Uterus (tissue), 4 donors: Measurements from ENCODE around the gene TSNAXIP1. TPM values are rescaled to one million over a fixed set of nuclear protein-coding genes. Genes with fewer than 3 reads are reported as not detected.

Experiments
- DNase-seq, 2 donors: peaks; one replicate each; pipeline ENCODE4 v3.0.0-alpha.2; 2019 to 2020
- H3K27ac ChIP-seq, 2 donors: fragments of 200-600 bp; sonication (generic); 1 replicate in 1 of 2; 2 replicates in 1 of 2; pipeline ENCODE4 v1.5.1; 2016 to 2018
- H3K27me3 ChIP-seq, 2 donors: fragments of 200-600 bp; sonication (generic); one replicate each; pipeline ENCODE4 v1.5.1; 2018 to 2019; ENCODE audit warnings: control low read depth in 1 of 2
- H3K36me3 ChIP-seq, 2 donors: fragments of 200-600 bp; sonication (generic); one replicate each; pipeline ENCODE4 v1.5.1; 2019; ENCODE audit warnings: control low read depth in 1 of 2
- H3K4me1 ChIP-seq, 2 donors: fragments of 200-600 bp; sonication (generic); one replicate each; pipeline ENCODE4 v1.5.1; 2018 to 2019; ENCODE audit warnings: control low read depth in 1 of 2
- H3K4me3 ChIP-seq, 2 donors: fragments of 200-600 bp; sonication (generic); 1 replicate in 1 of 2; 2 replicates in 1 of 2; pipeline ENCODE4 v1.5.1; 2018 to 2019; ENCODE audit warnings: mild to moderate bottlenecking in 1 of 2
- H3K9me3 ChIP-seq, 2 donors: fragments of 200-600 bp; sonication (generic); one replicate each; pipeline ENCODE4 v1.5.1; 2019; ENCODE audit warnings: control low read depth in 1 of 2
- CTCF ChIP-seq, 4 experiments: fragments of 200-600 bp in 2 of 4; fragments of 450-650 bp in 2 of 4; sonication (generic) in 2 of 4; IDR thresholded peaks; one replicate each; pipeline ENCODE4 v1.5.1; 2016 to 2019; ENCODE audit warnings: antibody characterized with exemption in 4 of 4, mild to moderate bottlenecking in 2 of 4, moderate library complexity in 1 of 4
- POLR2A ChIP-seq, 2 donors: fragments of 450-650 bp; IDR thresholded peaks; one replicate each; pipeline ENCODE4 v1.6.1; 2016; ENCODE audit warnings: antibody characterized with exemption in 2 of 2, mild to moderate bottlenecking in 1 of 2, moderate library complexity in 1 of 2
- intact Hi-C: fragments of 100-400 bp; cut with DNase I; formaldehyde crosslinking; loops from one replicate; pipeline ENCODE4 v1.15.1; 2023; ENCODE audit warnings: low total_unique reads
- total RNA-seq, 4 donors: library from RNA; depleted of rRNA in 3 of 4; stranded (reverse); fragments of >200 nt in 3 of 4; gene quantifications; one replicate each; pipeline versions ENCODE4 v1.1.0 to v1.2.4, GENCODE V29; 2014 to 2023
- donor health status: DM: yes; HTN: yes; CAD: no.

Gene TSNAXIP1
- total RNA-seq, 4 donors from 2014 or later = 2.7 to 4.9 (median 3.6) TPM

DNA sequence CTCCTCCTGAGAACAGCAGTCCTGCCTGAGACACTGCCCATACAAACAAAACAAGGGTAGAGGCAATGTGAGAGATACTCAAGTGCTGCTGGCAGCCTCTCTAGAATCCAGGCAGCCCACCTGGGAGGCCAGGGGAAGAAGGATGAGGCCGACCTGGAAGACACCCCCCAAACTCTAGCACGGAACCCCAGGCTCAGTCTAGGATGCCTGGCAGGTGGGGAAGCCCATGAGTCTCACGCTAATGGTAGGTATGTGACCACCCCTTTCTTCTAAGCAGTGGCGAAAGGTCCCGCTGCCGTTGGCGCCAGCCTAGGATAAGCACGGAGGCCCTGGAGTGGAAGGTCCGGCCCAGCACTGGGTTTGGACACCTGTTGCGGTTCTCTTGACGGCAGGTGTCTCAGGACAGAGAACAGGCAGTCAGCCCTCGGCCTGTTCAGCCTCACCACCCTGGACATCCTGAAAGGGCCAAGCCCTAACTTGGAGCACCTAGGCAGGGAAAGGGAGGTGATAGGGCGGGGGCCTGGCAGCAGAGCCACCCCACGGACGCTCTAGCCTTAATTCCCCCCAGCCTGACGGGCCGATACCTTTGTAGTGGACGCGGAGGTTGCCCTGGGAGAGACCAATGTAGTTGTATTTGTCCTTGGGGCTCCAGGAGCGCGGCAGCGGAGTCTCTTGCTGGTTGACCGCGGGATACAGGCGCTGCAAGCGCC, 816 bp upstream of the TSNAXIP1 start:
- Histone ChIP-seq H3K4me3 (peak overlapping the region; percentile 83 to 89), H3K27me3 (no peaks in the 10 kb centered on the region), H3K27ac (peak overlapping the region; percentile 79 to 87), H3K36me3 (no peaks in the 10 kb centered on the region), H3K4me1 (no peaks in the 10 kb centered on the region), H3K9me3 (no peaks in the 10 kb centered on the region)
- peak in 1 of 2 donors; percentile 25 for DNase-seq
- TF ChIP-seq POLR2A (IDR thresholded peaks at IDR 0.05) = no peak
- intact Hi-C loops = no loop called here

DNA sequence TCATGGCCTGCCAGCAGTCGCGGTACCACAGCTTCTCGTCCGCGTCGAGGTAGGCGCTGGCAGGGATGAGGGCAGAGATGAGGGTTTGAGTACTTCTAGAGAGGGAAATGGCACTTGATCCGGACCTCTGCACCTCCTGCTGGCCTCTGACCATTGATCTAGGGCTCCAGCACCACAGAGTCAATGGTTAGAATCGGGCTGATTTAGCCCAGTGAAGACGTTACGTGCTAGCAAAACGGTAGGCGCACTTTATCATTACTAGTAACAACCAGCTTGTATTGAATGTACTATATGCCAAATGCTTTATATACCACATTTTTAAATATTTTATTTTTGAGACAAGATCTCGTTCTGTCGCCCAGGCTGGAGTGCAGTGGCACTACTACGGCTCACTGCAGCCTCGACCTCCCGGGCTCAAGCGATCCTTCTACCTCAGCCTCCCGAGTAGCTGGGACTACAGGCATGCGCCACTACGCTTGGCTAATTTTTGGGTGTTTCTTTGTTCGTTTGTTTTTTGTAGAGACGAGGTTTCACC, 526 bp downstream of the TSNAXIP1 start:
- DNase-seq = no peak
- Histone ChIP-seq H3K27ac (peak overlapping the region; percentile 77 to 85), H3K27me3 (no peaks in the 10 kb centered on the region), H3K4me3 (peak overlapping the region; percentile 83 to 89), H3K36me3 (no peaks in the 10 kb centered on the region), H3K9me3 (no peaks in the 10 kb centered on the region), H3K4me1 (no peaks in the 10 kb centered on the region)
- TF ChIP-seq POLR2A (IDR thresholded peaks at IDR 0.05) (no peak), CTCF (IDR thresholded peaks at IDR 0.05) (peak in 2 of 4 experiments; percentile 5 to 13)
- intact Hi-C loops = no loop called here

GRCh38 chr16:67811899-67812298, 5.2 kb downstream of the TSNAXIP1 start:
- intact Hi-C loops = loop anchor here (10.0 kb wide), 1 partner anchor 113 kb away; no protein-coding TSS in a partner anchor
- no peak overlapping the region for H3K27ac ChIP-seq
- no peak for DNase-seq
- H3K4me1 ChIP-seq = no peaks in the 10 kb centered on the region
- TF ChIP-seq CTCF (IDR thresholded peaks at IDR 0.05) (no peak), POLR2A (IDR thresholded peaks at IDR 0.05) (no peak)
- H3K36me3 ChIP-seq = no peaks in the 10 kb centered on the region
- H3K4me3 ChIP-seq = no peak overlapping the region
- H3K9me3 ChIP-seq = no peaks in the 10 kb centered on the region
- H3K27me3 ChIP-seq = no peaks in the 10 kb centered on the region

DNA sequence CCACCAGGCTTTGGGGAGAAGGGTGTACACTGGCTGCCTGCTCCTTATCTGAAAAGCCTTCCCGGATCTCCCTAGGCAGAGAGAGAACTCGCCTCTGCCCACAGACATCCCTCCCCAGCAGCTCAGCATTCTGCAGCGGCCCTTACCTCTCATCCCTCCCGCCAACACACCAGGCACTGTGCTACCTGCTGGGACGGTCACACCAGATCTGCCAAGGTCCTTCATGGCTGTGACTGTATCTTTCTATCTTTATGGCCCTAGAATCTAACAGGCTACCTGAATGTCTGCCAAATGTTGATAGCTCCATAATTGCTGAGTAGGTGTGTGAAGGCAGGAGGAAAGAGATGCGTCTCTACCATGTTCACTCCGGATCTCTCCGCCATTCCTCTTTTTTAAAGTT, 7.9 kb downstream of the TSNAXIP1 start:
- intact Hi-C loops = loop anchor here (10.0 kb wide), 1 partner anchor 110 kb away; no protein-coding TSS in a partner anchor
- H3K27me3 ChIP-seq = no peaks in the 10 kb centered on the region
- H3K9me3 ChIP-seq = no peaks in the 10 kb centered on the region
- no peak overlapping the region for H3K27ac ChIP-seq
- no peak overlapping the region for H3K4me3 ChIP-seq
- no peaks in the 10 kb centered on the region for H3K4me1 ChIP-seq
- TF ChIP-seq CTCF (IDR thresholded peaks at IDR 0.05) = no peak
- no peaks in the 10 kb centered on the region for H3K36me3 ChIP-seq
- DNase-seq = no peak

DNA sequence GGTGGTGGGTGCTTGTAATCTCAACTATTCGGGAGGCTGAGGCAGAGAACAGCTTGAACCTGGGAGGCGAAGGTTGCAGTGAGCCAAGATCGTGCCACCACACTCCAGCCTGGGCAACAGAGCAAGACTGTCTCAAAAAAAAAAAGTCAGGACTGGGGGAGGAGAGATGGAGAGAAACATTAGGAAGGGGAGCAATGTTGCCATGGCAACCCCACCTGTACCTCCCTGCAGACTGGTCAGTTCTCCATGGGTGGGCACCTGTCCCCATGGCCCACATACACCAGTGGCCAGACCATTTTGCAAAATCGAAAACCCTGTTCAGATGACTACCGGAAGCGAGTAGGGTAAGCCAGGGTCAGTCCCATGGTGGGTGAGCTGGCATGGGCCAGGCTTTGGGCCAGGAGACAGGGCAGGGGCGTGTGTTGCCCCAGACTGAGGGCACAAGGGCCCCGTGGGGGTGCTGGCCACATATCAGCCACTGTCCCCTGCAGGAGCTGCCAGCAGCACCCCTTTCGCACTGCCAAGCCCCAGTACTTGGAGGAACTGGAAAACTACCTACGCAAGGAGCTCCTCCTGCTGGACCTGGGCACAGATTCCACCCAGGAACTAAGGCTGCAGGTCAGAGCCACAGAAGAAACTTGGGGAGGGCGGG, 14.0 kb downstream of the TSNAXIP1 start:
- Histone ChIP-seq H3K4me3 (no peak overlapping the region), H3K36me3 (no peaks in the 10 kb centered on the region), H3K27ac (no peak overlapping the region), H3K9me3 (no peaks in the 10 kb centered on the region), H3K27me3 (no peaks in the 10 kb centered on the region), H3K4me1 (no peaks in the 10 kb centered on the region)
- DNase-seq = no peak
- intact Hi-C loops = no loop called here
- TF ChIP-seq CTCF (IDR thresholded peaks at IDR 0.05) (no peak), POLR2A (IDR thresholded peaks at IDR 0.05) (no peak)
